PC-3 (cell line): ENCODE data around the gene GGCX.
"Not testable (repeated sequence)": the region's sequence is repeated elsewhere in the genome, so short reads cannot be mapped to it uniquely, and the experiment has no call there.

Experiments used
- CTCF ChIP-seq: fragments of 300-600 bp; sonication (generic); conservative IDR thresholded peaks from 2 replicates; pipeline ENCODE4 v1.5.1; 2017; ENCODE audit warnings: antibody characterized with exemption, low read depth, mild to moderate bottlenecking, low read length
- EZH2 ChIP-seq: fragments of 300-600 bp; sonication (generic); IDR thresholded peaks from one replicate; pipeline ENCODE4 v1.6.1; 2017; ENCODE audit warnings: antibody characterized with exemption, mild to moderate bottlenecking, low read length; ENCODE audit not compliant: unreplicated experiment
- EZH2phosphoT487 ChIP-seq: fragments of 300-600 bp; sonication (generic); IDR thresholded peaks from 2 replicates; pipeline ENCODE4 v1.6.1; 2018; ENCODE audit warnings: mild to moderate bottlenecking, antibody characterized with exemption, low read length, borderline replicate concordance

GRCh38 chr2:85544915-85545779 lies 16.1 kb downstream of the GGCX start:
- TF ChIP-seq CTCF, EZH2phosphoT487, EZH2: not testable (repeated sequence)
